Fibroblast of mammary gland (primary cell): ENCODE data around the gene HPSE2.
A peak's percentile ranks its signal among the peaks of the same experiment; 100 is the strongest.
"Not testable (repeated sequence)": the region's sequence is repeated elsewhere in the genome, so short reads cannot be mapped to it uniquely, and the experiment has no call there.

Experiments used
- DNase-seq: peaks from one replicate; pipeline ENCODE4 v3.0.0-alpha.2; 2010; ENCODE audit warnings: low read depth
- H3K4me3 ChIP-seq: 2 replicates; pipeline ENCODE4 v1.5.1; 2011; ENCODE audit warnings: low read depth, mild to moderate bottlenecking, low read length, moderate library complexity; ENCODE audit not compliant: control insufficient read depth
- TF ChIP-seq, protein P1 (sequence below): conservative IDR thresholded peaks from 2 replicates; pipeline ENCODE4 v1.5.1; 2011; ENCODE audit warnings: low read depth, low read length, inconsistent platforms; ENCODE audit not compliant: control insufficient read depth, insufficient read depth

HPSE2 gene

GRCh38 chr10:99235658-99236626 is at the start of gene HPSE2:
TSS of gene HPSE2 (minus strand) at chr10:99235852.
- H3K4me3 ChIP-seq, result no peak within 1 kb of the TSS
- TF ChIP-seq, protein P1, sequence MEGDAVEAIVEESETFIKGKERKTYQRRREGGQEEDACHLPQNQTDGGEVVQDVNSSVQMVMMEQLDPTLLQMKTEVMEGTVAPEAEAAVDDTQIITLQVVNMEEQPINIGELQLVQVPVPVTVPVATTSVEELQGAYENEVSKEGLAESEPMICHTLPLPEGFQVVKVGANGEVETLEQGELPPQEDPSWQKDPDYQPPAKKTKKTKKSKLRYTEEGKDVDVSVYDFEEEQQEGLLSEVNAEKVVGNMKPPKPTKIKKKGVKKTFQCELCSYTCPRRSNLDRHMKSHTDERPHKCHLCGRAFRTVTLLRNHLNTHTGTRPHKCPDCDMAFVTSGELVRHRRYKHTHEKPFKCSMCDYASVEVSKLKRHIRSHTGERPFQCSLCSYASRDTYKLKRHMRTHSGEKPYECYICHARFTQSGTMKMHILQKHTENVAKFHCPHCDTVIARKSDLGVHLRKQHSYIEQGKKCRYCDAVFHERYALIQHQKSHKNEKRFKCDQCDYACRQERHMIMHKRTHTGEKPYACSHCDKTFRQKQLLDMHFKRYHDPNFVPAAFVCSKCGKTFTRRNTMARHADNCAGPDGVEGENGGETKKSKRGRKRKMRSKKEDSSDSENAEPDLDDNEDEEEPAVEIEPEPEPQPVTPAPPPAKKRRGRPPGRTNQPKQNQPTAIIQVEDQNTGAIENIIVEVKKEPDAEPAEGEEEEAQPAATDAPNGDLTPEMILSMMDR, result no peak
- DNase-seq, result no peak

DNA sequence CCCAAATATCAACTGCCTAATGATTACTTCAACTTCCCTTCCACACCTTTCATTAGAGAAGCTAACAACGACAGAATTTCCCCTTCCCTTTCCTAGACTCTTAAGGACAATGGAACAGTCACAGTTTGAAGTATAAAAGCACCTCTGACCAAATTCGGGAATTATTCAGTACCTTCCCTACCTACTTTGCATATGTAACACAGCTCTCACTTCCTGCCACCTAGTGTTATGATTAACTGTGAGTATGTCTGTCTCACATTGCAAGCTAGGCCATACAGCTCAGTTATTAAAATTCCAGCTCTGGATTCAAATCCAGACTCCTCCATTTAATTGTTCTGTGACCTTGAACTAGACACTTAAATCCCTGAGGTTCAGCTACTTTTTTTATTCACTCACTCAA is 44.8 kb upstream of the HPSE2 start:
- TF ChIP-seq, protein P1, result no peak
- DNase-seq, result no peak

GRCh38 chr10:99279626-99280111 is 44.0 kb upstream of the HPSE2 start:
- TF ChIP-seq, protein P1, result no peak
- peak; percentile 70 for DNase-seq
- H3K4me3 ChIP-seq, result no peak overlapping the region

More for the DNA sequence above, 44.8 kb upstream of the HPSE2 start:
- H3K4me3 ChIP-seq, result no peak overlapping the region

- peak; percentile 43 for DNase-seq
- TF ChIP-seq, protein P1, result peak; percentile 52
- H3K4me3 ChIP-seq, result no peak overlapping the region
Measured at GRCh38 chr10:99276848-99277486, 41.3 kb upstream of the HPSE2 start.

- no peak for DNase-seq
- TF ChIP-seq, protein P1, result no peak
- no peak overlapping the region for H3K4me3 ChIP-seq
Measured at GRCh38 chr10:99266383-99266782, 30.7 kb upstream of the HPSE2 start.

DNA sequence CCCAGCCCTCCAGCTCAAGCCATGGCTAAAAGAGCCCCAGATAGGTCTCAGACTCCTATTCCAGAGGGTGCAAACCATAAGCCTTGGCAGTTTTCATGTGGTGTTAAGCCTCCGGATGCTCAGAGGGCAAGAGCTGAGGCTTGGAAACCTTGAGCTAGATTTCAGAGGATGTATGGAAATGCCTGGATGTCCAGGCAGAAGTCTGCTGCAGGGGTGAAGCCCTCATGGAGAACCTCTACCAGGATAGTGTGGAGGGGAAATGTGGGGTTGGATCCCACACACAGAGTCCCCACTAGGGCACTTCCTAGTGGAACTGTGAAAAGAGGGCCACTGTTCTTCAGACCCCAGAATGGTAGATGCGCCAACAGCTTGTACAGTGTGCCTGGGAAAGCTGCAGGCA is 13.2 kb upstream of the HPSE2 start:
- TF ChIP-seq, protein P1, result no peak
- no peak overlapping the region for H3K4me3 ChIP-seq

DNA sequence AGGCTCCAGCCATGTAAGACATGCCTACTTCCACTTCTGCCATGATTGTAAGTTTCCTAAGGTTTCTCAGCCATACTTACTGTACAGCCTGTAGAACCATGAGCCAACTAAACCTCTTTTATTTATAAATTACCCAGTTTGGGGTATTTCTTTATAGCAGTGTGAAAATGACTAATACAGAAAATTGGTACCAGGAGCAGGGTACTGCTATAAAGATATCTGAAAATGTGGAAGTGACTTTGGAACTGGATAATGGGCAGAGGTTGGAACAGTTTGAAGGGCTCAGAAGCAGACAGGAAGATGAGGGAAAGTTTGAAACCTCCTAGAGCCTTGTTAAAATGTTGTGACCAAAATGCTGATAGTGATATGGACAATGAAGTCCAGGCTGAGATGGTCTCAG is 12.2 kb upstream of the HPSE2 start:
- H3K4me3 ChIP-seq, DNase-seq: not testable (repeated sequence)

More for the DNA sequence above, 13.2 kb upstream of the HPSE2 start:
- no peak for DNase-seq
